22Rv1 (cell line): ENCODE data around the gene CLIP4.

Experiments
- ZFX ChIP-seq: fragments of 450-650 bp; IDR thresholded peaks from 2 replicates; pipeline ENCODE4 v1.6.1; 2017; ENCODE audit warnings: antibody characterized with exemption, borderline replicate concordance
- TF ChIP-seq, protein P1 (sequence below): fragments of 450-650 bp; IDR thresholded peaks from 2 replicates; pipeline ENCODE4 v1.5.1; 2017; ENCODE audit warnings: mild to moderate bottlenecking

- TF ChIP-seq, protein P1, sequence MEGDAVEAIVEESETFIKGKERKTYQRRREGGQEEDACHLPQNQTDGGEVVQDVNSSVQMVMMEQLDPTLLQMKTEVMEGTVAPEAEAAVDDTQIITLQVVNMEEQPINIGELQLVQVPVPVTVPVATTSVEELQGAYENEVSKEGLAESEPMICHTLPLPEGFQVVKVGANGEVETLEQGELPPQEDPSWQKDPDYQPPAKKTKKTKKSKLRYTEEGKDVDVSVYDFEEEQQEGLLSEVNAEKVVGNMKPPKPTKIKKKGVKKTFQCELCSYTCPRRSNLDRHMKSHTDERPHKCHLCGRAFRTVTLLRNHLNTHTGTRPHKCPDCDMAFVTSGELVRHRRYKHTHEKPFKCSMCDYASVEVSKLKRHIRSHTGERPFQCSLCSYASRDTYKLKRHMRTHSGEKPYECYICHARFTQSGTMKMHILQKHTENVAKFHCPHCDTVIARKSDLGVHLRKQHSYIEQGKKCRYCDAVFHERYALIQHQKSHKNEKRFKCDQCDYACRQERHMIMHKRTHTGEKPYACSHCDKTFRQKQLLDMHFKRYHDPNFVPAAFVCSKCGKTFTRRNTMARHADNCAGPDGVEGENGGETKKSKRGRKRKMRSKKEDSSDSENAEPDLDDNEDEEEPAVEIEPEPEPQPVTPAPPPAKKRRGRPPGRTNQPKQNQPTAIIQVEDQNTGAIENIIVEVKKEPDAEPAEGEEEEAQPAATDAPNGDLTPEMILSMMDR = no peak
- TF ChIP-seq ZFX = no peak
These were observed 105.5 kb downstream of the CLIP4 start for GRCh38 chr2:29220506-29221270.
